ENCODE measurements around the gene CHD9.

DNA sequence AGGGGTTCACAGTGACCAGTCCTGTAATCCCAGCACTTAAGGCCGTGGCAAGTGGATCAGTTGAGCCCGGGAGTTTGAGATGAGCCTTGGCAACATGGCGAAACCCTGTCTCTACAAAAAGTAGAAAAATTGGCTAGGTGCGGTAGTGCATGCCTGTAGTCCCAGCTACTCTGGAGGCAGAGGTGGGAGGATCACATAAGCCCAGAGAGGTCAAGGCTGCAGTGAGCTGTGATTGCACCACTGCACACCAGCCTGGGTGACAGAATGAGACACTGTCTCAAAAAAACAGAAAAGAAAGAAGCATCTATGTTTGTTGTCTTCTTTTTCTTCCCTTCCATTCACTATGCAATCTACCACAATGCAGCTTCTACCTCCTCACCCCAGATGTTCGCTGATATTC, 227.5 kb downstream of the CHD9 start:
- no peak for TF ChIP-seq POLR2A (IDR thresholded peaks at IDR 0.05; ENCODE audit: low read depth)
- TF ChIP-seq, protein P1, sequence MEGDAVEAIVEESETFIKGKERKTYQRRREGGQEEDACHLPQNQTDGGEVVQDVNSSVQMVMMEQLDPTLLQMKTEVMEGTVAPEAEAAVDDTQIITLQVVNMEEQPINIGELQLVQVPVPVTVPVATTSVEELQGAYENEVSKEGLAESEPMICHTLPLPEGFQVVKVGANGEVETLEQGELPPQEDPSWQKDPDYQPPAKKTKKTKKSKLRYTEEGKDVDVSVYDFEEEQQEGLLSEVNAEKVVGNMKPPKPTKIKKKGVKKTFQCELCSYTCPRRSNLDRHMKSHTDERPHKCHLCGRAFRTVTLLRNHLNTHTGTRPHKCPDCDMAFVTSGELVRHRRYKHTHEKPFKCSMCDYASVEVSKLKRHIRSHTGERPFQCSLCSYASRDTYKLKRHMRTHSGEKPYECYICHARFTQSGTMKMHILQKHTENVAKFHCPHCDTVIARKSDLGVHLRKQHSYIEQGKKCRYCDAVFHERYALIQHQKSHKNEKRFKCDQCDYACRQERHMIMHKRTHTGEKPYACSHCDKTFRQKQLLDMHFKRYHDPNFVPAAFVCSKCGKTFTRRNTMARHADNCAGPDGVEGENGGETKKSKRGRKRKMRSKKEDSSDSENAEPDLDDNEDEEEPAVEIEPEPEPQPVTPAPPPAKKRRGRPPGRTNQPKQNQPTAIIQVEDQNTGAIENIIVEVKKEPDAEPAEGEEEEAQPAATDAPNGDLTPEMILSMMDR (IDR thresholded peaks at IDR 0.05): no peak
- no peak for TF ChIP-seq POLR2AphosphoS5 (IDR thresholded peaks at IDR 0.05)
